GM19193 (cell line): ENCODE data around the gene ACBD4.

Experiments used
- POLR2A ChIP-seq: IDR thresholded peaks from 4 replicates; pipeline ENCODE4 v1.6.1; 2011; ENCODE audit not compliant: insufficient read depth, insufficient read length; ENCODE audit errors: extremely low read depth

ACBD4 gene

GRCh38 chr17:45098869-45099616, 36.4 kb upstream of the ACBD4 start:
- TF ChIP-seq POLR2A: no peak

GRCh38 chr17:45101546-45101882, 34.0 kb upstream of the ACBD4 start:
- no peak for TF ChIP-seq POLR2A

GRCh38 chr17:45101883-45102811, 33.3 kb upstream of the ACBD4 start:
- TF ChIP-seq POLR2A: no peak

GRCh38 chr17:45102856-45103255, 32.6 kb upstream of the ACBD4 start:
- TF ChIP-seq POLR2A: no peak

- no peak for TF ChIP-seq POLR2A
These were observed 32.2 kb upstream of the ACBD4 start for GRCh38 chr17:45103269-45103795.

GRCh38 chr17:45104029-45104428, 31.5 kb upstream of the ACBD4 start:
- no peak for TF ChIP-seq POLR2A

- no peak for TF ChIP-seq POLR2A
These were observed 31.0 kb upstream of the ACBD4 start for GRCh38 chr17:45104497-45104896.

- TF ChIP-seq POLR2A: no peak
These were observed 30.4 kb upstream of the ACBD4 start for GRCh38 chr17:45104907-45105624.

GRCh38 chr17:45106096-45106495, 29.4 kb upstream of the ACBD4 start:
- TF ChIP-seq POLR2A: no peak

- no peak for TF ChIP-seq POLR2A
These were observed 28.9 kb upstream of the ACBD4 start for GRCh38 chr17:45106582-45106981.

GRCh38 chr17:45107293-45108010, 28.0 kb upstream of the ACBD4 start:
- no peak for TF ChIP-seq POLR2A

GRCh38 chr17:45108051-45108450, 27.4 kb upstream of the ACBD4 start:
- no peak for TF ChIP-seq POLR2A

GRCh38 chr17:45108595-45109521, 26.6 kb upstream of the ACBD4 start:
- TF ChIP-seq POLR2A: no peak
